Common myeloid progenitor, CD34-positive (primary cell): ENCODE measurements around the gene PTPRN2.

Experiments
- CTCF ChIA-PET: fragments of 350-600 bp; sonication (Branson Sonifier 250); formaldehyde crosslinking; loops from one replicate; lab custom pipeline; 2021; ENCODE audit warnings: antibody characterized with exemption; lab: Charles Lee
- POLR2A ChIA-PET: fragments of 350-600 bp; sonication (Branson Sonifier 250); formaldehyde crosslinking; loops from one replicate; lab custom pipeline; 2021; ENCODE audit warnings: antibody characterized with exemption; lab: Charles Lee
- DNase-seq, 3 donors: peaks; one replicate each; pipeline versions ENCODE4 v3.0.0 to v3.0.0-alpha.2; 2013
- H3K27ac ChIP-seq, 2 experiments: 1 replicate in 1 of 2; 2 replicates in 1 of 2; pipeline ENCODE4 v1.7.0; 2013; ENCODE audit warnings: inconsistent platforms in 2 of 2, low read length in 2 of 2, mild to moderate bottlenecking in 2 of 2, low read depth in 1 of 2, moderate library complexity in 1 of 2; ENCODE audit not compliant: severe bottlenecking in 2 of 2, insufficient read depth in 1 of 2, poor library complexity in 1 of 2
- H3K27me3 ChIP-seq, 5 experiments: replicated peaks in 2 of 5; 1 replicate in 3 of 5; 2 replicates in 2 of 5; pipeline versions ENCODE4 v1.6.1 to v1.7.0; 2013; ENCODE audit warnings: low read length in 4 of 5, mild to moderate bottlenecking in 2 of 5, moderate library complexity in 2 of 5, inconsistent platforms in 1 of 5; ENCODE audit not compliant: insufficient read depth in 5 of 5, control insufficient read depth in 4 of 5
- H3K36me3 ChIP-seq, 4 experiments: 1 replicate in 2 of 4; 2 replicates in 2 of 4; pipeline versions ENCODE4 v1.6.1 to v1.7.0; 2013; ENCODE audit warnings: low read length in 3 of 4, control low read depth in 1 of 4, mild to moderate bottlenecking in 1 of 4; ENCODE audit not compliant: control insufficient read depth in 4 of 4, insufficient read depth in 4 of 4
- H3K4me1 ChIP-seq, 4 experiments: 1 replicate in 3 of 4; 2 replicates in 1 of 4; pipeline versions ENCODE4 v1.6.1 to v1.7.1; 2013; ENCODE audit warnings: low read length in 3 of 4, mild to moderate bottlenecking in 3 of 4, control low read depth in 1 of 4, inconsistent platforms in 1 of 4, moderate library complexity in 1 of 4; ENCODE audit not compliant: control insufficient read depth in 4 of 4, insufficient read depth in 4 of 4; ENCODE audit errors: control extremely low read depth in 1 of 4
- H3K4me3 ChIP-seq, 7 experiments: 1 replicate in 4 of 7; 2 replicates in 3 of 7; pipeline versions ENCODE4 v1.5.1 to v1.7.0; 2013; ENCODE audit warnings: mild to moderate bottlenecking in 7 of 7, low read length in 6 of 7, moderate library complexity in 6 of 7, inconsistent platforms in 2 of 7, low read depth in 2 of 7, control low read depth in 1 of 7; ENCODE audit not compliant: insufficient read depth in 4 of 7, control insufficient read depth in 1 of 7; ENCODE audit errors: extremely low read depth in 1 of 7
- H3K9me3 ChIP-seq, 5 experiments: 1 replicate in 4 of 5; 2 replicates in 1 of 5; pipeline versions ENCODE4 v1.6.1 to v1.7.1; 2013; ENCODE audit warnings: low read length in 4 of 5, mild to moderate bottlenecking in 2 of 5, inconsistent platforms in 1 of 5, low read depth in 1 of 5, moderate library complexity in 1 of 5; ENCODE audit not compliant: control insufficient read depth in 4 of 5, insufficient read depth in 2 of 5; ENCODE audit errors: control extremely low read depth in 1 of 5
- WGBS: methylation state at CpG from one replicate; pipeline ENCODE4 v1.1.5; 2013; ENCODE audit not compliant: insufficient coverage; 5-methylcytosine and 5-hydroxymethylcytosine counted together

The PTPRN2 gene

GRCh38 chr7:158585721-158586498 is 1.7 kb downstream of the PTPRN2 start:
- Histone ChIP-seq H3K4me3 (peak overlapping the region in 2 of 7 experiments; percentile 9 to 19), H3K27me3 (peaks cover 15 to 77% (median 18%) of the 10 kb centered on the region in 5 experiments), H3K36me3 (no peaks in the 10 kb centered on the region), H3K4me1 (peaks cover 0 to 12% (median 6%) of the 10 kb centered on the region in 4 experiments), H3K9me3 (peaks cover 0 to 16% (median 3%) of the 10 kb centered on the region in 5 experiments), H3K27ac (no peak overlapping the region)
- ChIA-PET CTCF (no interaction called here), POLR2A (no interaction called here)
- 64% methylated on average over 11 of the region's 17 CpGs for WGBS
- DNase-seq, result no peak

GRCh38 chr7:158584407-158584806 is 3.2 kb downstream of the PTPRN2 start:
- H3K4me1 ChIP-seq, result peaks cover 0 to 12% (median 6%) of the 10 kb centered on the region in 4 experiments
- no peak overlapping the region for H3K4me3 ChIP-seq
- ChIA-PET POLR2A (no interaction called here), CTCF (no interaction called here)
- no peaks in the 10 kb centered on the region for H3K36me3 ChIP-seq
- H3K27me3 ChIP-seq, result peaks cover 13 to 64% (median 18%) of the 10 kb centered on the region in 5 experiments
- H3K27ac ChIP-seq, result no peak overlapping the region
- H3K9me3 ChIP-seq, result peaks cover 2 to 20% (median 8%) of the 10 kb centered on the region in 5 experiments
- no peak for DNase-seq
- 94% methylated on average over 7 of the region's 8 CpGs for WGBS

- CTCF ChIA-PET, result no interaction called here
- peaks cover 0 to 12% (median 6%) of the 10 kb centered on the region in 4 experiments for H3K4me1 ChIP-seq
- no peaks in the 10 kb centered on the region for H3K36me3 ChIP-seq
- H3K27ac ChIP-seq, result no peak overlapping the region
- POLR2A ChIA-PET, result no interaction called here
- H3K4me3 ChIP-seq, result no peak overlapping the region
- peaks cover 2 to 24% (median 8%) of the 10 kb centered on the region in 5 experiments for H3K9me3 ChIP-seq
- WGBS, result 82% methylated on average over 4 of the region's 6 CpGs
- peaks cover 12 to 58% (median 18%) of the 10 kb centered on the region in 5 experiments for H3K27me3 ChIP-seq
- DNase-seq, result no peak
These were observed 3.8 kb downstream of the PTPRN2 start for GRCh38 chr7:158583810-158584209.

- POLR2A ChIA-PET, result no interaction called here
- 95% methylated on average over 5 of the region's 5 CpGs for WGBS
- H3K27me3 ChIP-seq, result peaks cover 8 to 51% (median 18%) of the 10 kb centered on the region in 5 experiments
- CTCF ChIA-PET, result no interaction called here
- no peak overlapping the region for H3K4me3 ChIP-seq
- H3K36me3 ChIP-seq, result no peaks in the 10 kb centered on the region
- H3K9me3 ChIP-seq, result peaks cover 2 to 24% (median 8%) of the 10 kb centered on the region in 5 experiments
- H3K27ac ChIP-seq, result no peak overlapping the region
- H3K4me1 ChIP-seq, result peaks cover 0 to 10% (median 6%) of the 10 kb centered on the region in 4 experiments
- DNase-seq, result no peak
These were observed 4.5 kb downstream of the PTPRN2 start for GRCh38 chr7:158583143-158583542.

- no peaks in the 10 kb centered on the region for H3K36me3 ChIP-seq
- POLR2A ChIA-PET, result interaction anchor here (1.0 kb wide), 1 partner anchor 40 kb away, joined by 3 read pairs; no protein-coding TSS in a partner anchor
- DNase-seq, result no peak
- peaks cover 2 to 24% (median 8%) of the 10 kb centered on the region in 5 experiments for H3K9me3 ChIP-seq
- no peak overlapping the region for H3K27ac ChIP-seq
- CTCF ChIA-PET, result interaction anchor here (0.8 kb wide), 1 partner anchor 9 kb away, joined by 3 read pairs; no protein-coding TSS in a partner anchor
- WGBS, result 98% methylated on average over 6 of the region's 6 CpGs
- peaks cover 8 to 50% (median 18%) of the 10 kb centered on the region in 5 experiments for H3K27me3 ChIP-seq
- H3K4me3 ChIP-seq, result no peak overlapping the region
- peaks cover 0 to 10% (median 5%) of the 10 kb centered on the region in 4 experiments for H3K4me1 ChIP-seq
These were observed 5.5 kb downstream of the PTPRN2 start for GRCh38 chr7:158582089-158582456.

- Histone ChIP-seq H3K9me3 (peaks cover 2 to 24% (median 8%) of the 10 kb centered on the region in 5 experiments), H3K27me3 (peaks cover 8 to 45% (median 18%) of the 10 kb centered on the region in 5 experiments), H3K36me3 (no peaks in the 10 kb centered on the region), H3K4me3 (no peak overlapping the region), H3K4me1 (peaks cover 0 to 6% (median 3%) of the 10 kb centered on the region in 4 experiments), H3K27ac (no peak overlapping the region)
- WGBS, result 93% methylated on average over 4 of the region's 7 CpGs
- ChIA-PET POLR2A (interaction anchor here (1.0 kb wide), 1 partner anchor 40 kb away, joined by 3 read pairs; no protein-coding TSS in a partner anchor), CTCF (no interaction called here)
- DNase-seq, result no peak
These were observed 6.1 kb downstream of the PTPRN2 start for GRCh38 chr7:158581440-158582088.
